Raji (cell line): ENCODE measurements around the gene ZNF837.

Experiments
- POLR2A ChIP-seq: IDR thresholded peaks from 2 replicates; pipeline ENCODE4 v1.6.1; 2011; ENCODE audit warnings: low read depth, low read length, control low read depth; ENCODE audit not compliant: insufficient read depth

Gene ZNF837

DNA sequence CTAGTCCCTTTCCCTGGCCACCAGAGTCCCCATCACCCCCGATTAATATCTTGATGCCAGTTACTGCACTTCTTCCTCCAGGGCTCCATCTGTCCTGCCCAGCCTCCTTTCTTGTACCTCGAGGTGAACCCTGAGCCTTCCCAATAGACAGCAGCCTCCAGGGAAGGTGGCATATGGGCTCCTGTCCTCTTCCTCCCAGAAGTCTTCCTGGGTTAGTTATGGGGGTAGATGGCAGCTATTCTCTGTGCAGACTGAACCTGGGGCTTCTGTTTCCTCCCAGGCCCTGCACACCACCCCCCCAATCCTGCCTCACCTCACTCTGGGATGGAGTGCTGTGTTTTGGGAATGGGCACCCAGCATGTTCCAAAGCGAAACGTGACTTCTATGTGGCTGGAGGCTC lies 17.3 kb upstream of the ZNF837 start:
- TF ChIP-seq POLR2A = no peak

DNA sequence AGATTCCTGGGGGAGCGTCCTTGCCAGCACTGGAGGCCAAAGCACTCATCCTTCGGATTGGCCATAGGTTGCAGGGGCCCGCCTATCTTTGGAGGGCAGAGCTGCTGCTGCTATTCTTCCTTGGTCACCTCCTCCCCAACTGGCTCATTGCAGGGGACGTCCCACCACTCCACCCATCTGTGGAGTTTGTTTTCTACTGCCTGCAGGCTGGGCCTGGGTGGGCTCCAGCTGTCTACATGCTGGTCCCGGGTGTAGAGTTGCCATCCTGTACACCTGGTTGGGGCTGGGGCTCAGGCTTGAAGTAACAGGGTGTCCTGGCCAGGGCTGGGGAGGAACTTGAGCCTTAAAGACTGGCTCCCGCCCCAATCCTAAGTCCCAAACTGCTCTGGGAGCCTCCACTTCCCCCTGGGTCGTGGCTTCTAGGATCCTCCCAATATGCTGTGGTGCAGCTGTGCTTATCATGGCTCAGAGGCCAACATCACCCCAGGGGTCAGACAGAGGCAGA lies 16.8 kb upstream of the ZNF837 start:
- no peak for TF ChIP-seq POLR2A

DNA sequence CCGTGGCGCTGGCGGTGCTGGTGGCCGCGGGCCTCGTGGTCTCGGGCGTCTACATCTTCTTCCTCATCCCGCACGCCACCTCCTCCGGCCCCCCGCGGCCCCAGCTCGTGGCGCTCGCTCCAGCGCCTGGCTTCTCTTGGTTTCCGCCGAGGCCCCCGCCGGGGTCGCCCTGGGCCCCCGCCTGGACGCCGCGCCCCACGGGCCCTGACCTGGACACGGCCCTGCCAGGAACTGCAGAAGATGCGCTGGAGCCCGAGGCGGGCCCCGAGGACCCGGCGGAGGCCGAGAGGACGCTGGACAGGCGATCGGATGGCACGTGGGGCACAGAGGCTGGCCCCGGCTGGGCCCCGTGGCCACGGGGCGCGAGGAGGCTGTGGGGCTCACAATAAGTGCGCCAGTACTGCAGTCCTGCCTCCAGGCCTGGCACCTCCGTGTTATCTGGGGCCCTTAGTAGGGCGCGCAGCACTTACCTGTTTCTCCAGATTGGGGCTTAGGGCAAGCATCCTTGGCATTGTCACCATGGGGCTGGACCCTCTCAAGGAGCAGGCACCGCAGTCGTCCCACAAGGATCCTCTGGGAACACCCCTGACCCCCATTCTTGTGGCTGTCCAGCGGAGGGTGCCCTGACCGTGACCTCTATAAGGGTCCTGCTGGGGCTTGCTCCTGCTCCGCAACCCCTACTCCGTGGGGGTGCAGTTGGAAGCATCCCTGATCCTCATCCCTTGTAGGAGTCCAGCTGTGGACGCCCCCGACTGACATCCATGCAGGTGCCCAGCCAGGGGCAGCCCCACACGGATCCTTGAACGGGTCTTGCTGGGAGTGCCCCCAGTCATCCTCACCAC lies 16.1 kb upstream of the ZNF837 start:
- no peak for TF ChIP-seq POLR2A

DNA sequence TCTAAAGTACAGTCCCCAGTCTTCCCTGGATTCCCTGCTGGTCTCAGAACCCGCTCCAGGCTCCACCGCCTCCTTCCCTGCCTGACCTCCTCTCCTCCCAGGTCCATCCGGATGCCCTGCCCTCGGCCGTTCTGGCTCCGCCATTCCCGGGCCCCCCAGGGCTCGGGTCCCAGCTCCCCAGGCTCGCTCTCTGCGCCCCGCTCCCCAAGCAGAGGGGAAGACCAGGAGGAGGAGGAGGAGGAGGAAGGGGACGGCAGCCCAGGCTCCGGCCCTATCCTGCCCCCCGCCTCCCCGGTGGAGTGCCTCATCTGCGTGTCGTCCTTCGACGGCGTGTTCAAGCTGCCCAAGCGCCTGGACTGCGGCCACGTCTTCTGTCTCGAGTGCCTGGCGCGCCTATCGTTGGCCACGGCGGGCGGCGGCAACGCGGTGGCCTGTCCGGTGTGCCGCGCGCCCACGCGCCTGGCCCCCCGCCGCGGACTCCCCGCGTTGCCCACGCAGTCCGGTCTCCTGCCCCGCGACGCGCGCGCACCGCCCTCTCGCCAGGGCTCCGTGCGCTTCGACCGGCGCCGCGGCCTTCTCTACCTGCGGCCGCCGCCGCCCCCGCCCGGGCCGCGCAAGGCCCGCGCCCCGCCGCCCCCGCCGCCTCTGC lies 15.3 kb upstream of the ZNF837 start:
- TF ChIP-seq POLR2A = no peak

DNA sequence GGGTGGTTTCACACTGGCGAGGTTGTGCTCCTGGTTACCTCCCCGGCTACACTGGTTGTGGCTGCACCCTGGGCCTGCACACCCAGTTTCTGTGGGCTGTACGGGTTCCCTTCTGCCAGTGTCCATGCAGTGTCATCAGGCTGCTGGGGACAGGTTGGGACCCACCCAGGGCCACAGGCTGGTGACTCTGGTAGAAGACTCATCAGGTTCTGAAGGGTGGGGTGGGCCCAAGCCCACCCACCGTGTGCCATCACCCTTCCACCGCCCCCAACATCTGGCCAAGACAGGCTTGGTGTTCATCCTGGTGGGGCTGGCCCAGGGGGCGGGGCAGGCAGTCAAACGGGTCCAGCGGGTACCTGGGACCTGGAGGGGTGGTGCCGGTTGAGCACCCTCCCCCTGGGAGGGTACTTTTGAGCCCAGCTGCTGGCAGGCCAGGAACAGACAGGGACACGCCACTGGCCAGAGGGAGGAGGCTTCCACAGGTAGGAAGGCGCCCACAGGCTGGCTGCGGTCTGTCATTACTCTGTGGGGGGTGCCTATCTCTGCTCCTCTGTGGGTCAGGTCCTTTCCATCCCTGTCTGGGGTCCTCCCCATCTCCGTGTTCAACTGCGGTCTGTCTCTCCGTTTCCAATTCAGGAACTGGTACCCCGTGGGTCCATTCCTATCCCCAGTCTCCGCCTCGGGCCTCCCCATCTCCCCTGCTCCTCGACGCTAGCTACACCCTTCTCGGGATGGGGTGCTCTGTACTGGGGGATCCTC lies 14.6 kb upstream of the ZNF837 start, which contains the start of gene RNF225:
Gene RNF225, plus strand, starts transcription at position 437 of the 759 bp plus-strand sequence. CDS start 434 bp downstream, outside the sequence.
- no peak for TF ChIP-seq POLR2A

DNA sequence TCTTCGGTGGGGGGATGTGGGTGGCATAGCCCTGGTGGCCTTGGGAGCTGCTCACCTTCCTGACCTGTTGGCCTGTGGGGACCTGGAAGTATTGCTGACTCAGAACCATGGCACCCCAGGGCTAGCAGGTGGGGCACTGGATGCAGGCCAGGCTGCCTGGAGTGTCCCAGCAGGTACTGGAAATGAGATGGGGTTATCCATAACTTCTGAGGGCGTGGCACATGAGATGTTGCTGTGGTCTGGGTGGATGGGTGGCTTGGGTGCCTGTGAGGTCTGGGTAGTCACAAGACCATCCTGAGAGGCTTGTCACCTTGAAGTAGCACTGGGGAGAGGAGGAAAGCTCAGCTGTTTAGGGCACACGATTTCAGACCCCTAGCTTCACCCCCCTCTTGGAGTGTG lies 14.0 kb upstream of the ZNF837 start:
- no peak for TF ChIP-seq POLR2A

DNA sequence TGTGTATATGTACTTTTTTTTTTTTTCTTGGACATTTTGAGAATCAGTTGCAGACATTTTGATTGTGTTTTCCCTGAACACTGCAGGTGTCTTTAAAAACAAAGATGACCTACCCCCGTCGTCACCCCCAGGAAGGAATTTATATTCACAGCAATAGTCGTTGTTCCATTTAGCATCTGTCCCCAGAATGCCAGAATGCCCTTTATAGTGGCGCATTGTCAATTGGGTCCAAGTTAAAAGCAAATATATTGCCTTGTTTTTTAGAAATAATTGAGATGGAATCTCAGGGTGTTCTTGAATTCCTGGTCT lies 12.8 kb upstream of the ZNF837 start:
- no peak for TF ChIP-seq POLR2A

DNA sequence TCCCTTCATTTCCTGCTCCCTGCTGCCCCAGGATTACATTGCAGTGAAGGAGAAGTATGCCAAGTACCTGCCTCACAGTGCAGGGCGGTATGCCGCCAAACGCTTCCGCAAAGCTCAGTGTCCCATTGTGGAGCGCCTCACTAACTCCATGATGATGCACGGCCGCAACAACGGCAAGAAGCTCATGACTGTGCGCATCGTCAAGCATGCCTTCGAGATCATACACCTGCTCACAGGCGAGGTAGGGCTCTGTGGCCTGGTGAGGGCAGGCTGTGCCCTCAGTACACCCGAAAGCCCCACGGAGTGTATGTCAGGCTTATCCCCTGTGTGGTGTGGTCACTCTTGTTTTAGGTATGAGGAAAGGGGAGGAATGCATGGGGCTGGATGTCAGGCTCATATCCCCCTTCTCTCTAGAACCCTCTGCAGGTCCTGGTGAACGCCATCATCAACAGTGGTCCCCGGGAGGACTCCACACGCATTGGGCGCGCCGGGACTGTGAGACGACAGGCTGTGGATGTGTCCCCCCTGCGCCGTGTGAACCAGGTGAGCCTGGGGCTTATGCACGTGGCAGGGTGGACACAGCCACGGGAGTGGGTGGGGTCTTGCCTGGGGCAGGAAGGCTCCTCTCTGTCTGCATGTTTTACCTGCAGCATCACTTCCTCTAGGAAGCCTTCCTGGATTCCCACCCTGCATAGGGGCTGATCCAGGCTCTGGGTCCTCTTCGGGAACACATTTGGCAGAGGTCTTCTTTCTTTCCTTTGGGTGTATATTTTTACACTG lies 12.3 kb upstream of the ZNF837 start:
- TF ChIP-seq POLR2A = no peak

DNA sequence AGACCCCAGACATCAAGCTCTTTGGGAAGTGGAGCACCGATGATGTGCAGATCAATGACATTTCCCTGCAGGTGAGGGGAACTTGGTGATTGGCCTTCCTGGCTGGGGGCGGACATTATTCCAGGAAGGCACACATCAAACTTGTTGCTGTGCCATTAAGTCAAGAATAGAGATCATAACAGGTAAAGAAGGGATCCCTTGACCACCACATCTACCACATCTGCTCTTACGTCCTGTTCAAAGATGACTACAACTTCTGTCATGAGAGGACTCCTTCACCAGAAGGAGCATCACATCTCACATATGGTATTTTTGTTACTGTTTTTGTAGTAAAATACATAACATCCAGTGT lies 7.3 kb upstream of the ZNF837 start:
- no peak for TF ChIP-seq POLR2A

DNA sequence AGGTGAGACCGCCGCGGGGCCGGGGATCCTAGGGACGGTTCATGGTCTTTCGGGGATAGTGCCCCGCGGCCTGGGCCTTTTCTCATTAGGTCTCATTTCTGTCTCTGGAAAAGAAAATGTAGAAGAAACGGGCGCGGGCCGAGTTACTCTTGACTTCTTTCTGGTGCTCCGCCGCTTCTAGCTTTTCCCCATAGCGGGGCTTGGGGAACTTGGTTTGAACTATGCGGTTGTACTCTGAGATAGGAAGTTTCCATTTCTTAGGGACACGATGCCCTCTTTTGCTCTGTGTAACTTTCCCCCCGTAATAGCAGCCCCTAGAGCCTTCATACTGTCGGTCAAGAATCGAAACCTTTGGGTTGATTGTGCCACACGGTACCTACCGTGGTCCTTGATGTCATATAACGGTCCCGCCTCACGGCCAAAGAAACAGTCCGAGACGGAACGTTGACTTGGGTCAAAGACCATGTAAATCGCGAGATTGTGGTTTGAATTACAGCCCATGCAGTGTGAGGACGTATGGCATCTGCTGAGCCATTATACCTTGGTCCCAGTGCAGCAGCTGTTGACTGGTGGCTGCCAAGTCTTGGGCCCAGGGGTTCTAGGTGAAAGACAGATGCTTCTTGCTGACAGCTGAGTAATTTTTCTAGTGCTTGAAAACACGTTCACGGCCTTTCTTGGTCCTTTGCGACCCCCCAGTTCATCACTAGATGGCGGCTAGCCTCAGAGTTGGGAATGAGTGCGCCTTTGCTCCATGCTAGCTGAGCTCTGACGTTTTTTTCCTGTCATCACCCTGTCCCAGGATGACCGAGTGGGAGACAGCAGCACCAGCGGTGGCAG lies 6.7 kb upstream of the ZNF837 start:
- no peak for TF ChIP-seq POLR2A

DNA sequence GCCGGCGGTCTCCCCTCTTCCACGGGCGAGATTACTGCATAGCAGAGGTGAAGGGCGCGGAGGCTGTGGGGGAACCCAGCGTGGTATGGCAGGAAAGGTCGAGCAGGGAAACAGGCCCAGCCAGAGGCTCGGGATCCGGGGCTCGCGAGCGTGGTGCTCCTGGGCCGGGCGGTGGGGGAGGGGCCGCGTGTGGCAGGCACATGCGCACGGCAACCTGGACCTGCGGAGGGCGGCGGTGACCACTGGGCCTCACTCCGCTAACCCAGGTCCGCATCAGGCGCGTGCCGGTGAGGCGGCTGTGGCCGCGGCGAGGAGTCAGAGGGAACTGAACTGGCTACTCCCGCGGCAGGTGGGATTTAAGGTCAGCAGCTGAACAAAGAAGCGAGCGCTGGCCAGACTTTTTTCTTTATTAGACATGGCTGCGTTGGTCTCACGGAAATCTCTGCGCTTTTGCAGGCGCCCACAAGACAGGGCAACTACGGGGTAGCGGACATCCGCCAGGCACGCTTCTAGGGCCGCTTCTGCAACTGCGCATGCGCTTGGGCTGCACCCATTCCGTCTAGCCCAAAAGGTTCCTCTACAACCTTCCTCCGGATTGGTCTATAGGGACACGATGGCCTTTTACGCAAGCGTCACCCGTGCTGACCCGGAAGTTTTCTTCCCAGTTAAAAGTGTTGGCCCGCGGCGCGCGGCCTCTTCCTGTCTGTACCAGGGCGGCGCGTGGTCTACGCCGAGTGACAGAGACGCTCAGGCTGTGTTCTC lies 5.9 kb upstream of the ZNF837 start, which contains the start of gene RPS5:
Gene RPS5, plus strand, starts transcription at position 694 of the 762 bp plus-strand sequence. CDS start 869 bp downstream, outside the sequence.
- peak; percentile 82 for TF ChIP-seq POLR2A

DNA sequence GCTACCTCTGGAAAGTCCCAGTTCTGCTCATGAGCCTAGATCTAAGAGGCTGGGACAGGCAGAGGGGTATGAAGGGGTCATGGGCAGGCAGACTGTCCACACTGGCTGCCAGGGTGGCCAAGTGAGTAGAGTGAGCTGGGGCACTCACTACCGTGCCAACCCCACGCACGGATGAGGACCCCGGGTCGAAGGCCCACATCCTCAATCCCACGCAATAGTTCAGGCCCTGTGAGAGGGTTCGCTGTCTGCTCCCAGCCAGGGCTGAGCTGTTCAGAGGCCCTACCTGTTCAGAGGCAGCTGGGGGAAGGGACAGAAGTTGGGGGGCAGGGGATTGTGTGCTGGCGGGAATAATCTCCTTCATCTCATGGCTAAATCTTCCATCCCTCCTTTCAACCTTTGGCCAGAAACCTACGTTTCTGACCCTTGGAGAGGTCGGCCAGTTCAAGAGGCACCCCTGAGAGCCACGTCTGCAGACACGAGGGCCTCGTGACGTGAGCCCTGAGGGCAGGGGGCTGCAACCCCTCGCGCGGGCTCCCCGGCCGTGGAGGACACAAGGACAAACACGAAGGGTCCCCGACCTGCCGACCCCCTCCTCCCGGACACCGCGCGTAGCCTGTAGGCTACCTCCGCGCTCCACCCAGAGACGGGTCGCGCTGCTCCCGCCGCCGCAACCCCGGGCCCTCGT lies 5.2 kb upstream of the ZNF837 start:
- peak; percentile 53 for TF ChIP-seq POLR2A
